Activated naive CD4-positive, alpha-beta T cell treated with anti-CD3 and anti-CD28 coated beads, Interleukin-2, amount 50 U/mL, for 24 hours (primary cell): ENCODE measurements around the gene COX6A2.

Source experiments
- H3K27ac Mint-ChIP-seq: one replicate; pipeline ENCODE4 v1.8.0; 2021; ENCODE audit warnings: mild to moderate bottlenecking, mixed read lengths
- H3K27me3 Mint-ChIP-seq: one replicate; pipeline ENCODE4 v1.8.0; 2021; ENCODE audit warnings: mixed read lengths
- H3K36me3 Mint-ChIP-seq: one replicate; pipeline ENCODE4 v1.8.0; 2021; ENCODE audit warnings: mixed read lengths
- H3K4me1 Mint-ChIP-seq: one replicate; pipeline ENCODE4 v1.8.0; 2021; ENCODE audit warnings: mixed read lengths
- H3K4me3 Mint-ChIP-seq: one replicate; pipeline ENCODE4 v1.8.0; 2021; ENCODE audit warnings: mild to moderate bottlenecking, mixed read lengths
- H3K9me3 Mint-ChIP-seq: one replicate; pipeline ENCODE4 v1.8.0; 2021; ENCODE audit warnings: mixed read lengths

COX6A2 gene

DNA sequence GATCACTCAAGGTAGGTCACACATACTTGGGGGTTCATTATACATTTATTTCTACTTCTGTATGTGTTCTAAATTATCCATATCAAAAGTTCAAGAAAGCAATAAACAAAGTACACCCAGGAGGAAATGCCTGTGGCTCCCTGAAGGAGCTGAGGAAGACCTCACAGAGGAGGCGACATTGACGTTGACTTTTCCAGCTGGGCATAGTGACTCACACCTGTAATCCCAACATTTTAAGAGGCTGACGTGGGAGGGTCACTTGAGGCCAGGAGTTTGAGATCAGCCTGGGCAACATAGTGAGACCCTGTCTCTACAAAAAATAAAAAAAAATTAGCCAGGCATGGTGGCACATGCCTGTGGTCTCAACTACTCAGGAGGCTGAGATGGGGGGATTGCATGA is 18.7 kb downstream of the COX6A2 start:
- no peaks in the 10 kb centered on the region for H3K36me3 Mint-ChIP-seq
- no peaks in the 10 kb centered on the region for H3K4me1 Mint-ChIP-seq
- H3K4me3 Mint-ChIP-seq = no peak overlapping the region
- no peak overlapping the region for H3K27ac Mint-ChIP-seq
- H3K9me3 Mint-ChIP-seq = no peaks in the 10 kb centered on the region
- H3K27me3 Mint-ChIP-seq = no peaks in the 10 kb centered on the region

DNA sequence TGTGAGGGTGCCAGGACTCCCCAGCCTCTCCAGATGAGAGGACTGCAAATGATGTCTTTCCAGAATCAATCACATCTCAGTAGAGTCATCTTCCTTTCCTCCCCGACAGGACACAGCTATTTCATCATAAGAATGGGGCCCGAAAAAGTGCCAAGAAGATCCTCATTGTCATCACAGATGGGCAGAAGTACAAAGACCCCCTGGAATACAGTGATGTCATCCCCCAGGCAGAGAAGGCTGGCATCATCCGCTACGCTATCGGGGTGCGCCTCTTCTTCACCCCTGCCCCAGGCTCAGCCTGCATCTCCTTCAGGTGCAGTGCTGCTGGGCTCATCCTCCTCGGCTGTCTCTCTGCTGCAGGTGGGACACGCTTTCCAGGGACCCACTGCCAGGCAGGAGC is 20.8 kb downstream of the COX6A2 start:
- no peaks in the 10 kb centered on the region for H3K4me1 Mint-ChIP-seq
- no peaks in the 10 kb centered on the region for H3K9me3 Mint-ChIP-seq
- no peak overlapping the region for H3K27ac Mint-ChIP-seq
- no peaks in the 10 kb centered on the region for H3K36me3 Mint-ChIP-seq
- H3K4me3 Mint-ChIP-seq = no peak overlapping the region
- no peaks in the 10 kb centered on the region for H3K27me3 Mint-ChIP-seq

DNA sequence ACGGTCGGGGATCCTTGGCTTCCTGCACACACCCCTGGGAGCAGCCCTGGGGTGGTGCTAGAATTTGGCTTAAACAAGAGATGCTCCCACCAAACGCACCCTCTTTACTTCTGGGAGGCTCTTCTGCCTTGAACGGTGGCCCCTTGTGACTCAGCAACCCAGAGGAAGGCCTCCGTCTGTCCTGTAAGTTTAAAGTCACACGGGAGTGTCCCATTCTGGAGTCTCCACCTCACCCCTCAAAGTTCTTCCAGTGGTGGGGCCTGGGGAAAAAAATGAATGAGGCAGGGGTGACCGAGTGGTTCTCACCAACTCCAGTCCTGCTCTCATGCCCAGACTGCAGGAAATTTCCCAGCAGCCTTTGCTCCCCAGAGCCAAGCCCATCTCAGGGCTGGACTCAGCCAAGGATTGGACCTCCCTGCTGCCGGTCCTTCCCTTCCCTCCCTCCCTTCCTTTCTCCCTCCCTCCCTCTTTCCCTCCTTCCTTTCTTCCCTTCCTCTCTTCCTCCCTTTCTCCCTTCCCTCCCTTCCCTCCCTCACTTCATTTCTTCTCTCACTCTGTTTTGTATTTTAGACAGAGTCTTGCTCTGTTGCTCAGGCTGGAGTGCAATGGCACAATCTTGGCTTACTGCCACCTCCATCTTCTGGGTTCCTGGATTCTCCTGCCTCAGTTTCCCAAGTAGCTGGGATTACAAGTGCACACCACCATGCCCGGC is 23.7 kb downstream of the COX6A2 start:
- Mint-ChIP-seq H3K4me1 (peaks cover 5% of the 10 kb centered on the region), H3K9me3 (no peaks in the 10 kb centered on the region), H3K27ac (no peak overlapping the region), H3K4me3 (no peak overlapping the region), H3K27me3 (no peaks in the 10 kb centered on the region), H3K36me3 (no peaks in the 10 kb centered on the region)

DNA sequence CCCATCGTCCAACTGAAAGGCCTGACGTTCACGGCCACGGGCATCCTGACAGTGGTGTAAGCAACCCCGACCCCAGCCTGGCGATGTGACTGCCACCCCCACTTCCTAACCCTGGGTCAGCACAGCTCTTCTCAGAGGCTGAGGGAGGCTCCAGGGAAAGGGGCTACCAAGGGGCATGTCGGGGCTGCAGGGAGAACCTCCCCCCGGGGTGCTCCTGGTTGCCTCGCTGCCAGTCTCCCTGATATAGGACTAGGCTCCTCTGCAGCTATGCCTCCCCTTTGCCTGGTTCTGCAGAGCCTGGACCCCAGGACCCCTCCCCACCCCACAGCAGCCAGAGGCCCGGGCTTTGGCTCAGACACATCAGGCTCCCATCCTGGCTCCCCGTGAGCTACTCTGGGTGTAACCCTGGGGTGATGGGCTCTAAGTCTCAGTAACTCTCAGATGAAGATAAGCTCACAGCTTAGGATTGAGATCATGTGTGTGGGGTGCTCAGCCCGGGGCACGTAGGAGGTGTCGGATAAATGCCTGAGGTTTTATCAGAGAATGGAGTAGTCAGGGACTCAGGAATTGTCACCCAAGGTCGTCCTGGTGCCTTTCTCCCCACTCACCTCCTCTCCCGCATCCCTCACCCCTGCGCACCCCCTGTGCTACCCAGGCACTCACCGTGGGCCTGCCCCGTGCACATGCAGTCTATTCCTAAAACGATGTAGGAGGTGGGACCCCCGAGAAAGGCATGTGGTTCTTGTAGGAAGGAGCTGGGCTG is 24.4 kb downstream of the COX6A2 start:
- no peak overlapping the region for H3K27ac Mint-ChIP-seq
- no peaks in the 10 kb centered on the region for H3K36me3 Mint-ChIP-seq
- H3K4me1 Mint-ChIP-seq = peaks cover 5% of the 10 kb centered on the region
- H3K4me3 Mint-ChIP-seq = no peak overlapping the region
- H3K9me3 Mint-ChIP-seq = peaks cover 4% of the 10 kb centered on the region
- H3K27me3 Mint-ChIP-seq = no peaks in the 10 kb centered on the region

DNA sequence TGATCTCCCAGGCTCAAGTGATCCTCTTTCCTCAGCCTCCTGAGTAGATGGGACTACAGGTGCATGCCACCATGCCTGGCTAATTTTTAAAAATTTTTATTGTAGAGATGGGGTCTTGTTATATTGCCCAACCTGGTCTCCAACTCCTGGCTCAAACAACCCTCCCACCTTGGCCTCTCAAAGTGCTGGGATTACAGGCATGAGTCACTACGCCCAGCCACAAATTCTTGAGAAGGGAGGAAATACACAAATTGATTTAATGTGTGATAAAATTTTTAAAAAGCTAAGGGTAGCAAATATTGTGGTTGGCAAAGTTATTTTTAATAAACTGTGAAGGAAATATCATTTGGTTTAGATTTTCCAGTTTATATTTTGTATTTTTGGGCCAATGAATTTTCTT is 25.5 kb downstream of the COX6A2 start:
- H3K27ac Mint-ChIP-seq = no peak overlapping the region
- H3K36me3 Mint-ChIP-seq = no peaks in the 10 kb centered on the region
- H3K4me1 Mint-ChIP-seq = peaks cover 5% of the 10 kb centered on the region
- no peak overlapping the region for H3K4me3 Mint-ChIP-seq
- H3K9me3 Mint-ChIP-seq = peaks cover 4% of the 10 kb centered on the region
- H3K27me3 Mint-ChIP-seq = no peaks in the 10 kb centered on the region

DNA sequence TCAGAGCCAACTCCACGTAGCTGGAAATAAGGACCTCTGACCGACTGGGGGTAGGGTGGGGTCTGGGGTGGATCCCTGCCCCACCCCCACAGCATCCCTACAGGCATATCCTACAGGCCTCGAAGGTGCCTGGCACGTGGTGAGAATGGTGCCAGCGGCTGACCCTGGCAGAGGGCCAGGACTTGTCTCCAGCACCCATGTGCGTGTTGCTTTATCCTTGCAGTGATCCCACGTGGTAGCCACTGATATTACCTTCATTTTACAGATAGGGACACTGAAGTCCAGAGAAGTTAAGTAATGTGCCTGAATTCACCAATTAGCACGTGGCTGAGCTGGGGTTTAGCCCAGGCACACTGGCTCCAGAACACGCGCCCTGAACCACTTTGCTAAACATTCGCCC is 26.7 kb downstream of the COX6A2 start:
- no peak overlapping the region for H3K27ac Mint-ChIP-seq
- H3K27me3 Mint-ChIP-seq = no peaks in the 10 kb centered on the region
- no peaks in the 10 kb centered on the region for H3K36me3 Mint-ChIP-seq

DNA sequence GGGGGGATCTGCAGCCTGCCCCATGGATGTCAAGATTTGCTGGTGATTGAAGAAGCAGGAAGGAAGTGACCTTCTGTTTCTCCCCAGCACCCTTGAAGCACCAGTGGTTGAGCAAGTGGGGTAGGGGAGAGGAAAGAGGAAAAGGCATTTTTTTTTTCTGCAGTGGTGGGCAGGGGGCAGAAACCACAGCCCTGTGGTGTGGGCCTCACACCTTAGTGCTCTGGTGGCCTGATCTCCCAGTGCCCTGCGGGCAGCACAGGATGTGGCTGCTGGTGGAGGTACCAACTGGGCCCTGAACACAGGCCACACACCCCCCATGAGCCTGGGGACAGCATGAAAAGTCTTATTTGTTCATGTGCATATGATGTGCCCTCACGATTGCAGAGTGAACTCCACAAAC is 28.0 kb downstream of the COX6A2 start:
- Mint-ChIP-seq H3K27me3 (no peaks in the 10 kb centered on the region), H3K9me3 (peaks cover 4% of the 10 kb centered on the region), H3K36me3 (no peaks in the 10 kb centered on the region), H3K4me3 (no peak overlapping the region), H3K4me1 (peaks cover 5% of the 10 kb centered on the region), H3K27ac (no peak overlapping the region)

More for the DNA sequence above, 26.7 kb downstream of the COX6A2 start:
- Mint-ChIP-seq H3K4me1 (peaks cover 5% of the 10 kb centered on the region), H3K4me3 (no peak overlapping the region), H3K9me3 (peaks cover 4% of the 10 kb centered on the region)

DNA sequence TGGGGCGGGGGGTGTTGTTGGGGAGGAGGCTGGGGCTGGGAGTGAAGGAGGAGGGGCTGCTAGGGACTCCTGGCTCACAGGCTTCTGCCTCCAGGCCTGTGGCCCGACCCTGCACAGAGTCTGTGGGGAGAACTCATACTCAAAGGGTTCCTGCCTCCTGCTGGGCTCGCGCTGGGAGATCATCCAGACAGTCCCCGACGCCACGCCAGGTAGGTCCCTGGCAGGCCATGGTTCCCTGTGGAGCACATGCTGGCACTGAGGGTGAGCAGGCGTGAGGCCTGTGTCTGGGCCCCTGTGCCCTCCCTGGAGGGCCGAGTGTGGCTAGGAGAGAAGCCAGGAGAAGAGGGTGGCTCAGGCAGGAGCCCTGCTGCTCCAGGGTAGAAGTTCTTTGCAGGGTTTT is 30.5 kb downstream of the COX6A2 start:
- no peaks in the 10 kb centered on the region for H3K36me3 Mint-ChIP-seq
- H3K9me3 Mint-ChIP-seq = peaks cover 4% of the 10 kb centered on the region
- H3K27ac Mint-ChIP-seq = no peak overlapping the region
- H3K27me3 Mint-ChIP-seq = no peaks in the 10 kb centered on the region
- no peak overlapping the region for H3K4me3 Mint-ChIP-seq
- H3K4me1 Mint-ChIP-seq = peaks cover 5% of the 10 kb centered on the region

DNA sequence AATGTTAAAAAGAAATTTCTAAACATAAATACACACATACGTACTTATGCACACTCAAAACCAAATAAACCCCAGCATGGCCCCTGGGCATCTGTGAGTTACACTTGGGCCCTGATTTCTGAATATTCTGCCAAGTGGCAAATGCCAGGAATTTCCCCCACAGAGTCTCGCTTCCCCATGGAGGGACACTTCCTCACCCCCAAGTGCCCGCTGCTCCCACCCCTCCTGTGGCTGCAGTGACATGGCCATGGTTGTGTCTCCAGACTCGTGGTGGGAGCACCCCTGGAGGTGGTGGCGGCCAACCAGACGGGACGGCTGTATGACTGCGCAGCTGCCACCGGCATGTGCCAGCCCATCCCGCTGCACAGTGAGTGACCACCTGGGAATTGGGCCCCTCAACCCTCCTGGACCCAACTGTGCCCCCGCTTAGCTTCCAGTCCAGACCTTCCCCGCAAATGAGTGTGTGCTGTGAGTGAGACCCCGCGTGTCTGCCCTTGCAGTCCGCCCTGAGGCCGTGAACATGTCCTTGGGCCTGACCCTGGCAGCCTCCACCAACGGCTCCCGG is 31.0 kb downstream of the COX6A2 start:
- peaks cover 4% of the 10 kb centered on the region for H3K9me3 Mint-ChIP-seq
- H3K27ac Mint-ChIP-seq = no peak overlapping the region

DNA sequence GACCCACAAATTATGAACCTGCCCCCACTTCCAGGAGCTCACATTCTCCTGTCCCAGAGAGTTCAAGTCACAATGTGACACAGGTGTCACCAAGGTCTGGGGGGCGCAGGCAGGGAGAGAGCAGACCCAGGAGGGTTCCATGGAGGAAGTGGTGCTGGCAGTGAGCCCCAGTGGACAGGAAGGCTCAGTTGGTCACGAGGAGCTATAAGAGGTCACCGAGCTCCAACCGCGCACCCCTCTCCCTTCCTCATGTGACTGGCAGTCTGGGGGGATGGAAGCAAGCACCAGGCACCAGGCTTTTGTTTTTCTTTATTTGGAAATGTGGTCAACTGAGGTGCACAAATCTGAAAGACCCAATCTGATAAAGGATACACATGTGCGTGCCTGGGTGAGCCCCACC is 32.5 kb downstream of the COX6A2 start:
- H3K4me3 Mint-ChIP-seq = no peak overlapping the region
- no peak overlapping the region for H3K27ac Mint-ChIP-seq
- H3K36me3 Mint-ChIP-seq = no peaks in the 10 kb centered on the region
- H3K4me1 Mint-ChIP-seq = peaks cover 5% of the 10 kb centered on the region
- no peaks in the 10 kb centered on the region for H3K27me3 Mint-ChIP-seq
- peaks cover 4% of the 10 kb centered on the region for H3K9me3 Mint-ChIP-seq

More for the DNA sequence above, 31.0 kb downstream of the COX6A2 start:
- H3K36me3 Mint-ChIP-seq = no peaks in the 10 kb centered on the region
- no peak overlapping the region for H3K4me3 Mint-ChIP-seq
- no peaks in the 10 kb centered on the region for H3K27me3 Mint-ChIP-seq
- H3K4me1 Mint-ChIP-seq = peaks cover 5% of the 10 kb centered on the region

DNA sequence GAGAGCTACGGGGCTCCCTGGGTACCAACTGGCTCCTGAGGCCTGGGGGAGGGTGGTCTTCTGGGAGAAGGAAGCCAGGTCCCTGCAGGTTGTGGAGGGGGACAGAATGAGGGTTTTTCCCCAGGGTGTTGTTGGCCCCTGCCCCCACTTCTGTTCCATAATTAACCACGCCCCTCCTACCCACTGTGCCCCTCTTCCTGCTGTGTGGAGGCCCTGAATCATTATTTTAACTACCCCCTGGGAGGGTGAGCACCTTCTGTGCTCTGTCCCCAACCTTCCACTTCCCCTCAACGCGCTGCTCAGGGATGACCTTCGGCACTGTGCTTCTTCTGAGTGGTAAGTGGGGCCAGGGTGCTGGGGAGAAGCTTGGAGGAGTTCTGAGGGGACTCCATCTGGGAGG is 35.1 kb downstream of the COX6A2 start, which contains the start of gene ITGAD:
ITGAD (plus strand) TSS at position 280 of the 400 bp plus-strand sequence; CDS start at position 306, 26 bp downstream.
- Mint-ChIP-seq H3K27ac (no peak within 1 kb of the TSS), H3K9me3 (no peaks in the 10 kb centered on the region), H3K36me3 (no peaks in the 10 kb centered on the region), H3K4me1 (no peaks in the 10 kb centered on the region), H3K4me3 (no peak within 1 kb of the TSS), H3K27me3 (peaks cover 3% of the 10 kb centered on the region)

DNA sequence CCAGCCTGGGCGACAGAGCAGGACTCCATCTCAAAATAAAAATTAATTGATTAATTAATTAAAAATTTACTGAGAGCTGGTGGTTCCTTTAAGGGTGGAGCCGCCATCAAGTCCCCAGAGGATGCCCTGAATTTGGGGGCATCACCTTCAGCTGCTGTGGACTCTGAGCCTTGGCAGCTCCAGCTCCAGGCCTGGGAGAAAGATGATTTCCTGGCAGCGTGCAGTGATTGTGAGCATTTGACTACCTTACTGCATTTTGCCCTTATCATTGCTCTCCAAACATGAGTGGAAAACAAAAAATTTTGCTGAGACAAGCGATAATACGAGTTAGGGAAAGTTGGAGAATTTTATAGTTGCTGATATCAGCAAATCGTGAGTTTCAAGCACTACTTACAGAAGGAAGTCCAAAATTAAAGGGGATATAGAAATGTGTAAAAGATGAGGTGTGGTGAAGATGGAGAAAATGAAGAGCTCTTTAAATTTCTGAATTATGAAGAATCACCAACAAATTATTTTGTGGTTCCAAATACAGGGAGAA is 37.6 kb downstream of the COX6A2 start:
- no peak overlapping the region for H3K27ac Mint-ChIP-seq
- H3K4me1 Mint-ChIP-seq = peaks cover 9% of the 10 kb centered on the region
- H3K27me3 Mint-ChIP-seq = peaks cover 6% of the 10 kb centered on the region
- no peak overlapping the region for H3K4me3 Mint-ChIP-seq
- no peaks in the 10 kb centered on the region for H3K36me3 Mint-ChIP-seq
- no peaks in the 10 kb centered on the region for H3K9me3 Mint-ChIP-seq

DNA sequence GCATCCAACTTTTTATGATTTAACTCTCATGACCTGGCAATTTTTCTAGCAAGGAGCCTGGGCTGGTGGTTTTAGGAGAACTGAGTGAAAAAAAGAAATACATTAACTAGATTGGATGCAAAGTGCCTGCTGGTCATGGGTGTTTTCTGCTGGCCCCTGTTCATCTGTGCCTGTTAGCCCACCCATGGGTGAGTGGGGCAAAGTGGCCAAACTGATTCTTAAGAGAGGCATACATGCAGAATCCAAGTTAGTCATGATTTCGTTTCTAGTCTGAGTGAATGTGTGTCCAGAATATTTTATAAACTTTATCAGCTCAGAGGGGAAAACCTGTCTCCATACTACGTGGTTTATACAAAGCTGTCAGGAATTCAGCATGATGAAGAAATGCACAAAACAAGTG is 39.6 kb downstream of the COX6A2 start:
- Mint-ChIP-seq H3K36me3 (no peaks in the 10 kb centered on the region), H3K27ac (no peak overlapping the region), H3K9me3 (no peaks in the 10 kb centered on the region), H3K4me3 (no peak overlapping the region), H3K27me3 (peaks cover 6% of the 10 kb centered on the region), H3K4me1 (peaks cover 9% of the 10 kb centered on the region)

DNA sequence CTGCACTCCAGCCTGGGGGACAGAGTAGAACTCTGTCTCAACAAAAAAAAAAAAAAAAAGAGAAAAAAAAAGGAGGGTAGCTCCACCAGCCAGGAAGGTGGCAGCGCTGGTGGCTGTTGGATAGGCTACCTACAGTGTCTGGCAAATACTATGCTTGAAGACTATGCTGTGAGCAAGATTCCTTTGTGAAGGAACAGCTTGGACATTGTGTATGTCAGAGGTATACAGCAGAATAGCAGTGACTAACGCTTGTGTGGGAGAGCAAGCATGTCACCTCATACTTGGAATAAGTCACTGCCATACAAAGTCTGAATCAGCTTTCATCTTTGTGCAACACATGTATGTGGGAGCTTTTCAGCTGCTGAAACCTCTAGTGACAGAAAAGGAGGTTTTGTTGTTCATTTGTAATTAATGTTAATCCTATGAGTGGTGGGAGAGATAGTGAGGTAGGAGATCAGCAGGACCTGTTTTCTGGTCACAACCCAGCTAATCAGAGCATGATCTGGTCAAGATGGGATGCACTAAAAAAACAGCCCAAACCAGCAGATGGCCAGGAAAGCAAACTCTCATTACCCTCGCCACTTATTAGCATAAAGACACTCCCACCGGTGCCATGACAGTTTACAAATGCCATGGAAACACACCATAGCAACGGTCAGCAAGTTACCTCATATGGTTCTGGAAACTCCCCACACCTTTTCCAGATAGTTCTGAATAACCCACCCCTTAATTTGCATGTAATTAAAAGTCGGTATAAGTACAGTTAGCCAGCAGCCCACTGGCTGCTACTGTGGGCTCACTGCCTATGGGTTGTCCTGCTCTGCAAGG is 41.8 kb downstream of the COX6A2 start:
- H3K27ac Mint-ChIP-seq = no peak overlapping the region

DNA sequence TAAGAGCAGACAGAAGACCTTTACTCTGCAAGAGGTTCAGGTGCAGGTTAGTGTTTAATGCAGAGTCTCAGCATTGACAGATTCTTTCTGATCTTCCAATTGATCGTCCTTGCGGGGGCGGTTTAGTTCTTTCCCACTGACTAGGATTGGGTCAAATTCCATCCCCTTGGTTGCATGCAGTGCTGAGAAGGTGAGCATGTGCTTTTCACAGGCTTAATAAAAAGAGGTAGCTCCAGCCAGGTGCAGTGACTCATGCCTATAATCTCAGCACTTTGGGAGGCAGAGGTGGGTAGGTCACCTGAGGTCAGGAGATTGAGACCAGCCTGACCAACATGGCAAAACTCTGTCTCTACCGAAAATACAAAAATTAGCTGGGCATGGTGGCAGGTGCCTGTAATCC is 42.5 kb downstream of the COX6A2 start:
- Mint-ChIP-seq H3K9me3 (no peaks in the 10 kb centered on the region), H3K27ac (no peak overlapping the region), H3K27me3 (peaks cover 6% of the 10 kb centered on the region)

More for the DNA sequence above, 41.8 kb downstream of the COX6A2 start:
- H3K4me1 Mint-ChIP-seq = peaks cover 14% of the 10 kb centered on the region
- no peaks in the 10 kb centered on the region for H3K36me3 Mint-ChIP-seq
- H3K27me3 Mint-ChIP-seq = peaks cover 6% of the 10 kb centered on the region
- no peak overlapping the region for H3K4me3 Mint-ChIP-seq
- H3K9me3 Mint-ChIP-seq = no peaks in the 10 kb centered on the region

More for the DNA sequence above, 42.5 kb downstream of the COX6A2 start:
- H3K36me3 Mint-ChIP-seq = no peaks in the 10 kb centered on the region
- no peak overlapping the region for H3K4me3 Mint-ChIP-seq
- peaks cover 14% of the 10 kb centered on the region for H3K4me1 Mint-ChIP-seq
